WTC11 (cell line): ENCODE data around the gene ITGA2. TPM values are rescaled to one million over a fixed set of nuclear protein-coding genes. Genes with fewer than 3 reads are reported as not detected.

Experiments used
- ATAC-seq: fragments of 200-7000 bp; cut with Tn5 transposase; 2 replicates; pipeline ENCODE4 v1.10.0; 2021; ENCODE audit warnings: mild to moderate bottlenecking, moderate library complexity
- CTCF ChIA-PET: fragments of 300-600 bp; sonication (Branson Sonifier 250); formaldehyde crosslinking; loops from one replicate; lab custom pipeline; 2021; ENCODE audit warnings: antibody characterized with exemption; lab: Charles Lee
- POLR2A ChIA-PET: fragments of 350-600 bp; sonication (Branson Sonifier 250); formaldehyde crosslinking; loops from one replicate; lab custom pipeline; 2021; ENCODE audit warnings: antibody characterized with exemption; lab: Charles Lee
- DNase-seq: peaks from one replicate; pipeline ENCODE4 v3.0.0; 2021; ENCODE audit warnings: low spot score
- H3K27ac Mint-ChIP-seq: 2 replicates; pipeline ENCODE4 v1.8.0; 2021; ENCODE audit warnings: mixed read lengths
- H3K27me3 Mint-ChIP-seq: 2 replicates; pipeline ENCODE4 v1.8.0; 2021; ENCODE audit warnings: low read depth, mild to moderate bottlenecking, moderate library complexity, mixed read lengths
- H3K36me3 Mint-ChIP-seq: 2 replicates; pipeline ENCODE4 v1.8.0; 2021; ENCODE audit warnings: mixed read lengths
- H3K4me1 Mint-ChIP-seq: 2 replicates; pipeline ENCODE4 v1.8.0; 2022; ENCODE audit warnings: mixed read lengths
- H3K4me3 Mint-ChIP-seq: 2 replicates; pipeline ENCODE4 v1.8.0; 2021; ENCODE audit warnings: mild to moderate bottlenecking, moderate library complexity, mixed read lengths
- H3K9me3 Mint-ChIP-seq: 2 replicates; pipeline ENCODE4 v1.8.0; 2021; ENCODE audit warnings: mixed read lengths
- ATF2 ChIP-seq: sonication (generic); formaldehyde crosslinking; IDR thresholded peaks from 2 replicates; pipeline ENCODE4 v1.8.1; 2022; ENCODE audit warnings: low read depth, missing genetic modification reagents, borderline replicate concordance
- CDX4 ChIP-seq: fragments of 250-450 bp; sonication (Bioruptor Pico); IDR thresholded peaks from 2 replicates; pipeline ENCODE4 v1.9.0; 2021; ENCODE audit warnings: moderate library complexity, mild to moderate bottlenecking, inconsistent platforms, borderline replicate concordance
- CTCF ChIP-seq: fragments of 200-600 bp; IDR thresholded peaks from 2 replicates; pipeline ENCODE4 v1.8.0; 2022; ENCODE audit warnings: antibody characterized with exemption
- ERG ChIP-seq: fragments of 250-450 bp; sonication (Bioruptor Pico); IDR thresholded peaks from 2 replicates; pipeline ENCODE4 v1.8.0; 2021; ENCODE audit warnings: mild to moderate bottlenecking
- ESRRA ChIP-seq: sonication (generic); formaldehyde crosslinking; IDR thresholded peaks from 2 replicates; pipeline ENCODE4 v1.8.1; 2022; ENCODE audit warnings: mild to moderate bottlenecking, missing genetic modification reagents, borderline replicate concordance
- IRF2 ChIP-seq: sonication (generic); formaldehyde crosslinking; IDR thresholded peaks from 2 replicates; pipeline ENCODE4 v1.8.0; 2022; ENCODE audit warnings: low read depth, missing genetic modification reagents, borderline replicate concordance
- JAZF1 ChIP-seq: fragments of 250-450 bp; sonication (Bioruptor Pico); IDR thresholded peaks from 2 replicates; pipeline ENCODE4 v1.9.0; 2021; ENCODE audit warnings: moderate library complexity, mild to moderate bottlenecking, inconsistent platforms
- MYBL2 ChIP-seq: sonication (generic); formaldehyde crosslinking; IDR thresholded peaks from 2 replicates; pipeline ENCODE4 v1.8.1; 2023; ENCODE audit warnings: mild to moderate bottlenecking, moderate library complexity, missing genetic modification reagents
- NFATC4 ChIP-seq: fragments of 250-450 bp; sonication (Bioruptor Pico); IDR thresholded peaks from 2 replicates; pipeline ENCODE4 v1.9.0; 2021; ENCODE audit warnings: mild to moderate bottlenecking
- NR3C1 ChIP-seq: sonication (generic); formaldehyde crosslinking; conservative IDR thresholded peaks from 2 replicates; pipeline ENCODE4 v1.8.1; 2023; ENCODE audit warnings: low read depth, mild to moderate bottlenecking, missing genetic modification reagents
- PREB ChIP-seq: sonication (generic); formaldehyde crosslinking; IDR thresholded peaks from 2 replicates; pipeline ENCODE4 v1.8.1; 2022; ENCODE audit warnings: mild to moderate bottlenecking, missing genetic modification reagents, moderate library complexity, borderline replicate concordance
- USF2 ChIP-seq: sonication (generic); formaldehyde crosslinking; IDR thresholded peaks from 2 replicates; pipeline ENCODE4 v1.8.1; 2023; ENCODE audit warnings: mild to moderate bottlenecking, missing genetic modification reagents, moderate library complexity
- ZNF121 ChIP-seq: sonication (generic); formaldehyde crosslinking; IDR thresholded peaks from 2 replicates; pipeline ENCODE4 v1.8.0; 2023; ENCODE audit warnings: missing genetic modification reagents
- ZNF232 ChIP-seq: sonication (generic); formaldehyde crosslinking; IDR thresholded peaks from 2 replicates; pipeline ENCODE4 v1.8.0; 2022; ENCODE audit warnings: mild to moderate bottlenecking, missing genetic modification reagents
- ZNF512 ChIP-seq: sonication (generic); formaldehyde crosslinking; IDR thresholded peaks from 2 replicates; pipeline ENCODE4 v1.8.1; 2022; ENCODE audit warnings: missing genetic modification reagents, borderline replicate concordance
- ZNF671 ChIP-seq: fragments of 250-450 bp; sonication (Bioruptor Pico); IDR thresholded peaks from 2 replicates; pipeline ENCODE4 v1.8.0; 2021; ENCODE audit warnings: mild to moderate bottlenecking
- total RNA-seq: library from RNA; stranded (reverse); gene quantifications from 3 replicates; pipeline ENCODE4 v1.2.3, GENCODE V29; 2021

ITGA2 gene
- total RNA-seq, 1 experiment from 2014 or later: 5.5 TPM

- TF ChIP-seq CTCF (no peak), JAZF1 (CRISPR knock-in tag) (no peak)
These were observed 18.0 kb downstream of the ITGA2 start (continued) for GRCh38 chr5:53006911-53007890.

- CTCF ChIA-PET: interaction anchor here (1.7 kb wide), 1 partner anchor 27 kb away, joined by 5 read pairs; no protein-coding TSS in a partner anchor
- no peak for TF ChIP-seq NR3C1
- no peak for TF ChIP-seq PREB
- TF ChIP-seq MYBL2 (CRISPR knock-in tag): no peak
- TF ChIP-seq IRF2: no peak
- TF ChIP-seq ATF2: no peak
- TF ChIP-seq ZNF671: no peak
- TF ChIP-seq ZNF232 (CRISPR knock-in tag): no peak
- TF ChIP-seq ZNF512 (CRISPR knock-in tag): no peak
- TF ChIP-seq ERG (CRISPR knock-in tag): no peak
- TF ChIP-seq ZNF121: no peak
- no peak for TF ChIP-seq NFATC4 (CRISPR knock-in tag)
- no peak for TF ChIP-seq ESRRA (CRISPR knock-in tag)
- no peak for TF ChIP-seq USF2 (CRISPR knock-in tag)
- no peak for TF ChIP-seq CDX4 (CRISPR knock-in tag)
- Mint-ChIP-seq H3K36me3 (no peaks in the 10 kb centered on the region), H3K9me3 (peaks cover 7% of the 10 kb centered on the region; the same call in 1 of the 2 replicates), H3K27me3 (no peaks in the 10 kb centered on the region), H3K27ac (no peak overlapping the region), H3K4me3 (no peak overlapping the region), H3K4me1 (peaks cover 6% of the 10 kb centered on the region; the same call in 1 of the 2 replicates)
- POLR2A ChIA-PET: no interaction called here
- DNase-seq (no peak), ATAC-seq (no peak)
These were observed 19.6 kb downstream of the ITGA2 start for GRCh38 chr5:53008751-53009150.
